HEK293 (cell line): ENCODE data around the gene PRDX2.

Source experiments
- BCL11B ChIP-seq: fragments of 450-650 bp; formaldehyde crosslinking; IDR thresholded peaks from 2 replicates; pipeline ENCODE4 v1.5.1; 2016; ENCODE audit warnings: low read depth, missing biosample characterization, missing genetic modification characterization
- GLIS2 ChIP-seq: fragments of 450-650 bp; formaldehyde crosslinking; IDR thresholded peaks from 2 replicates; pipeline ENCODE4 v1.5.1; 2016; ENCODE audit warnings: missing biosample characterization, missing genetic modification characterization
- KLF1 ChIP-seq: fragments of 450-650 bp; formaldehyde crosslinking; IDR thresholded peaks from 2 replicates; pipeline ENCODE4 v1.5.1; 2016; ENCODE audit warnings: missing biosample characterization, missing genetic modification characterization
- KLF9 ChIP-seq: fragments of 450-650 bp; formaldehyde crosslinking; IDR thresholded peaks from 2 replicates; pipeline ENCODE4 v1.5.1; 2016; ENCODE audit warnings: missing biosample characterization, missing genetic modification characterization, low read depth
- SCRT2 ChIP-seq: fragments of 450-650 bp; formaldehyde crosslinking; IDR thresholded peaks from 2 replicates; pipeline ENCODE4 v1.5.1; 2016; ENCODE audit warnings: missing biosample characterization, missing genetic modification characterization
- SP2 ChIP-seq: fragments of 450-650 bp; formaldehyde crosslinking; IDR thresholded peaks from 2 replicates; pipeline ENCODE4 v1.5.1; 2016; ENCODE audit warnings: missing biosample characterization, missing genetic modification characterization
- ZNF121 ChIP-seq: fragments of 450-650 bp; formaldehyde crosslinking; IDR thresholded peaks from 2 replicates; pipeline ENCODE4 v1.5.1; 2016; ENCODE audit warnings: missing biosample characterization, missing genetic modification characterization
- ZNF132 ChIP-seq: fragments of 450-650 bp; formaldehyde crosslinking; IDR thresholded peaks from 2 replicates; pipeline ENCODE4 v1.5.1; 2017; ENCODE audit warnings: missing biosample characterization, missing genetic modification characterization, borderline replicate concordance
- ZNF140 ChIP-seq: fragments of 450-650 bp; formaldehyde crosslinking; IDR thresholded peaks from 2 replicates; pipeline ENCODE4 v1.5.1; 2016; ENCODE audit warnings: missing biosample characterization, missing genetic modification characterization
- ZNF146 ChIP-seq: fragments of 450-650 bp; formaldehyde crosslinking; IDR thresholded peaks from 2 replicates; pipeline ENCODE4 v1.5.1; 2016; ENCODE audit warnings: missing biosample characterization, missing genetic modification characterization
- ZNF214 ChIP-seq: fragments of 450-650 bp; formaldehyde crosslinking; IDR thresholded peaks from 2 replicates; pipeline ENCODE4 v1.5.1; 2017; ENCODE audit warnings: missing biosample characterization, mild to moderate bottlenecking, missing genetic modification characterization, borderline replicate concordance
- ZNF221 ChIP-seq: fragments of 450-650 bp; formaldehyde crosslinking; IDR thresholded peaks from 2 replicates; pipeline ENCODE4 v1.5.1; 2017; ENCODE audit warnings: missing biosample characterization, missing genetic modification characterization, borderline replicate concordance
- ZNF292 ChIP-seq: fragments of 450-650 bp; formaldehyde crosslinking; IDR thresholded peaks from 2 replicates; pipeline ENCODE4 v1.5.1; 2016; ENCODE audit warnings: low read depth, missing biosample characterization, missing genetic modification characterization, borderline replicate concordance
- ZNF37A ChIP-seq: fragments of 450-650 bp; IDR thresholded peaks from 2 replicates; pipeline ENCODE4 v1.5.1; 2018; ENCODE audit warnings: missing biosample characterization, missing genetic modification characterization
- ZNF48 ChIP-seq: fragments of 450-650 bp; formaldehyde crosslinking; IDR thresholded peaks from 2 replicates; pipeline ENCODE4 v1.5.1; 2016; ENCODE audit warnings: missing biosample characterization, missing genetic modification characterization
- ZNF549 ChIP-seq: fragments of 450-650 bp; IDR thresholded peaks from 2 replicates; pipeline ENCODE4 v1.5.1; 2018; ENCODE audit warnings: missing biosample characterization, missing genetic modification characterization, mild to moderate bottlenecking, inconsistent platforms, moderate library complexity
- ZNF621 ChIP-seq: fragments of 450-650 bp; formaldehyde crosslinking; IDR thresholded peaks from 2 replicates; pipeline ENCODE4 v1.5.1; 2017; ENCODE audit warnings: missing biosample characterization, missing genetic modification characterization
- ZNF624 ChIP-seq: fragments of 450-650 bp; formaldehyde crosslinking; IDR thresholded peaks from 2 replicates; pipeline ENCODE4 v1.5.1; 2017; ENCODE audit warnings: missing biosample characterization, missing genetic modification characterization
- ZNF777 ChIP-seq: fragments of 450-650 bp; formaldehyde crosslinking; IDR thresholded peaks from 2 replicates; pipeline ENCODE4 v1.5.1; 2017; ENCODE audit warnings: missing biosample characterization, missing genetic modification characterization, borderline replicate concordance
- ZNF792 ChIP-seq: fragments of 450-650 bp; formaldehyde crosslinking; IDR thresholded peaks from 2 replicates; pipeline ENCODE4 v1.5.1; 2016; ENCODE audit warnings: missing biosample characterization, missing genetic modification characterization
- TF ChIP-seq, protein P1 (sequence below): fragments of 450-650 bp; formaldehyde crosslinking; IDR thresholded peaks from 2 replicates; pipeline ENCODE4 v1.5.1; 2016; ENCODE audit warnings: missing biosample characterization, missing genetic modification characterization
- TF ChIP-seq, protein P2 (sequence below): fragments of 450-650 bp; formaldehyde crosslinking; IDR thresholded peaks from 2 replicates; pipeline ENCODE4 v1.5.1; 2017; ENCODE audit warnings: missing biosample characterization, missing genetic modification characterization
- TF ChIP-seq, protein P3 (sequence below): fragments of 450-650 bp; formaldehyde crosslinking; IDR thresholded peaks from 2 replicates; pipeline ENCODE4 v1.5.1; 2016; ENCODE audit warnings: missing biosample characterization, missing genetic modification characterization
- TF ChIP-seq, protein P4 (sequence below): fragments of 450-650 bp; formaldehyde crosslinking; IDR thresholded peaks from 2 replicates; pipeline ENCODE4 v1.5.1; 2016; ENCODE audit warnings: missing biosample characterization, missing genetic modification characterization
- TF ChIP-seq, protein P5 (sequence below): fragments of 450-650 bp; formaldehyde crosslinking; IDR thresholded peaks from 2 replicates; pipeline ENCODE4 v1.5.1; 2016; ENCODE audit warnings: missing biosample characterization, missing genetic modification characterization
- TF ChIP-seq, protein P6 (sequence below): fragments of 450-650 bp; formaldehyde crosslinking; IDR thresholded peaks from 2 replicates; pipeline ENCODE4 v1.5.1; 2016; ENCODE audit warnings: missing biosample characterization, missing genetic modification characterization

Gene PRDX2

DNA sequence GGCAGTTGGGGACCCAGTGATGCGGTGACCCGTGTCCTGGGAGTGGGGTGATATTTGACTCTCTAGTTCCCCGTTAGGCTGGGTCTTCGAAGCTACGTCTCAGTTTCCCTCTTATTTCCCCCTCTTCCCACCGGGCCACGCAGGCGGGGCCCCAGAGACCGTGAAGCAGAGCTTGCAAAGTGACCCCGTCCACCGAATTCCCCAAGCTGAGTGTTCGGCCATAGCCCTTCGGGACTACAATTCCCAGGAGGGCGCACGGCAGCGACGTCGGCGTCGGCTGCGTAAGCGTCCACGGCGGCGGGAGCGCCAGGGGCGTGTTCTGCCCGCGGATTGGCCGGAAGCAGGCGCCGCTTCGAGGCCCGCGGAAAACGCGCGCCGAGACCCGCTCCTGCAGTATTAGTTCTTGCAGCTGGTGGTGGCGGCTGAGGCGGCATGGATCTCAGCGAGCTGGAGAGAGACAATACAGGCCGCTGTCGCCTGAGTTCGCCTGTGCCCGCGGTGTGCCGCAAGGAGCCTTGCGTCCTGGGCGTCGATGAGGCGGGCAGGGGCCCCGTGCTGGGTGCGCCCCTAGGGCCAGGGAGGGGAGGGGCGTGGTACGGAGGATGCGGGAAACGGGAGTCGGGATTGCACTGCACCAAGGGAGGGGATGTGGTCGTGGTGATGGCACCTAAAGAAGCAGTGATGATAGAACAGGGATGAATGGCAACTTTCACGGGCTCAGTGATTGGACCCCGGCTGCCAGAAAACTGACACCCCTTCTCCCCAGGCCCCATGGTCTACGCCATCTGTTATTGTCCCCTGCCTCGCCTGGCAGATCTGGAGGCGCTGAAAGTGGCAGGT, 4.9 kb upstream of the PRDX2 start, which contains the start of gene RNASEH2A (continued):
- TF ChIP-seq ZNF221 (no peak), ZNF792 (tag by site-specific recombination) (no peak), ZNF48 (tag by site-specific recombination) (no peak), ZNF121 (tag by site-specific recombination) (no peak), ZNF624 (tag by site-specific recombination) (no peak), BCL11B (tag by site-specific recombination) (peak; percentile 72; the same call in 1 of the 2 replicates), KLF1 (tag by site-specific recombination) (peak; percentile 97), ZNF132 (tag by site-specific recombination) (no peak), ZNF140 (tag by site-specific recombination) (no peak), ZNF549 (tag by site-specific recombination) (no peak), ZNF37A (no peak), SCRT2 (tag by site-specific recombination) (no peak), GLIS2 (tag by site-specific recombination) (no peak), SP2 (tag by site-specific recombination) (peak; percentile 77), ZNF146 (tag by site-specific recombination) (no peak; the same call in 1 of the 2 replicates), KLF9 (tag by site-specific recombination) (peak; percentile 97), ZNF214 (tag by site-specific recombination) (no peak), ZNF292 (tag by site-specific recombination) (no peak), ZNF777 (tag by site-specific recombination) (peak; percentile 90; the same call in 1 of the 2 replicates), ZNF621 (tag by site-specific recombination) (no peak)
- TF ChIP-seq, protein P1, sequence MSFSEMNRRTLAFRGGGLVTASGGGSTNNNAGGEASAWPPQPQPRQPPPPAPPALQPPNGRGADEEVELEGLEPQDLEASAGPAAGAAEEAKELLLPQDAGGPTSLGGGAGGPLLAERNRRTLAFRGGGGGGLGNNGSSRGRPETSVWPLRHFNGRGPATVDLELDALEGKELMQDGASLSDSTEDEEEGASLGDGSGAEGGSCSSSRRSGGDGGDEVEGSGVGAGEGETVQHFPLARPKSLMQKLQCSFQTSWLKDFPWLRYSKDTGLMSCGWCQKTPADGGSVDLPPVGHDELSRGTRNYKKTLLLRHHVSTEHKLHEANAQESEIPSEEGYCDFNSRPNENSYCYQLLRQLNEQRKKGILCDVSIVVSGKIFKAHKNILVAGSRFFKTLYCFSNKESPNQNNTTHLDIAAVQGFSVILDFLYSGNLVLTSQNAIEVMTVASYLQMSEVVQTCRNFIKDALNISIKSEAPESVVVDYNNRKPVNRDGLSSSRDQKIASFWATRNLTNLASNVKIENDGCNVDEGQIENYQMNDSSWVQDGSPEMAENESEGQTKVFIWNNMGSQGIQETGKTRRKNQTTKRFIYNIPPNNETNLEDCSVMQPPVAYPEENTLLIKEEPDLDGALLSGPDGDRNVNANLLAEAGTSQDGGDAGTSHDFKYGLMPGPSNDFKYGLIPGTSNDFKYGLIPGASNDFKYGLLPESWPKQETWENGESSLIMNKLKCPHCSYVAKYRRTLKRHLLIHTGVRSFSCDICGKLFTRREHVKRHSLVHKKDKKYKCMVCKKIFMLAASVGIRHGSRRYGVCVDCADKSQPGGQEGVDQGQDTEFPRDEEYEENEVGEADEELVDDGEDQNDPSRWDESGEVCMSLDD (tag by site-specific recombination): 0 out of 2 replicates have a peak, but pooled peaks have one; percentile 15
- TF ChIP-seq, protein P2, sequence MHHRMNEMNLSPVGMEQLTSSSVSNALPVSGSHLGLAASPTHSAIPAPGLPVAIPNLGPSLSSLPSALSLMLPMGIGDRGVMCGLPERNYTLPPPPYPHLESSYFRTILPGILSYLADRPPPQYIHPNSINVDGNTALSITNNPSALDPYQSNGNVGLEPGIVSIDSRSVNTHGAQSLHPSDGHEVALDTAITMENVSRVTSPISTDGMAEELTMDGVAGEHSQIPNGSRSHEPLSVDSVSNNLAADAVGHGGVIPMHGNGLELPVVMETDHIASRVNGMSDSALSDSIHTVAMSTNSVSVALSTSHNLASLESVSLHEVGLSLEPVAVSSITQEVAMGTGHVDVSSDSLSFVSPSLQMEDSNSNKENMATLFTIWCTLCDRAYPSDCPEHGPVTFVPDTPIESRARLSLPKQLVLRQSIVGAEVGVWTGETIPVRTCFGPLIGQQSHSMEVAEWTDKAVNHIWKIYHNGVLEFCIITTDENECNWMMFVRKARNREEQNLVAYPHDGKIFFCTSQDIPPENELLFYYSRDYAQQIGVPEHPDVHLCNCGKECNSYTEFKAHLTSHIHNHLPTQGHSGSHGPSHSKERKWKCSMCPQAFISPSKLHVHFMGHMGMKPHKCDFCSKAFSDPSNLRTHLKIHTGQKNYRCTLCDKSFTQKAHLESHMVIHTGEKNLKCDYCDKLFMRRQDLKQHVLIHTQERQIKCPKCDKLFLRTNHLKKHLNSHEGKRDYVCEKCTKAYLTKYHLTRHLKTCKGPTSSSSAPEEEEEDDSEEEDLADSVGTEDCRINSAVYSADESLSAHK (tag by site-specific recombination): peak; percentile 34; the same call in 1 of the 2 replicates
- TF ChIP-seq, protein P3, sequence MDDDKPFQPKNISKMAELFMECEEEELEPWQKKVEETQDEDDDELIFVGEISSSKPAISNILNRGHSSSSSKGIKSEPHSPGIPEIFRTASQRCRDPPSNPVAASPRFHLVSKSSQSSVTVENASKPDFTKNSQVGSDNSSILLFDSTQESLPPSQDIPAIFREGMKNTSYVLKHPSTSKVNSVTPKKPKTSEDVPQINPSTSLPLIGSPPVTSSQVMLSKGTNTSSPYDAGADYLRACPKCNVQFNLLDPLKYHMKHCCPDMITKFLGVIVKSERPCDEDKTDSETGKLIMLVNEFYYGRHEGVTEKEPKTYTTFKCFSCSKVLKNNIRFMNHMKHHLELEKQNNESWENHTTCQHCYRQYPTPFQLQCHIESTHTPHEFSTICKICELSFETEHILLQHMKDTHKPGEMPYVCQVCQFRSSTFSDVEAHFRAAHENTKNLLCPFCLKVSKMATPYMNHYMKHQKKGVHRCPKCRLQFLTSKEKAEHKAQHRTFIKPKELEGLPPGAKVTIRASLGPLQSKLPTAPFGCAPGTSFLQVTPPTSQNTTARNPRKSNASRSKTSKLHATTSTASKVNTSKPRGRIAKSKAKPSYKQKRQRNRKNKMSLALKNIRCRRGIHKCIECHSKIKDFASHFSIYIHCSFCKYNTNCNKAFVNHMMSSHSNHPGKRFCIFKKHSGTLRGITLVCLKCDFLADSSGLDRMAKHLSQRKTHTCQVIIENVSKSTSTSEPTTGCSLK (tag by site-specific recombination): no peak
- TF ChIP-seq, protein P4, sequence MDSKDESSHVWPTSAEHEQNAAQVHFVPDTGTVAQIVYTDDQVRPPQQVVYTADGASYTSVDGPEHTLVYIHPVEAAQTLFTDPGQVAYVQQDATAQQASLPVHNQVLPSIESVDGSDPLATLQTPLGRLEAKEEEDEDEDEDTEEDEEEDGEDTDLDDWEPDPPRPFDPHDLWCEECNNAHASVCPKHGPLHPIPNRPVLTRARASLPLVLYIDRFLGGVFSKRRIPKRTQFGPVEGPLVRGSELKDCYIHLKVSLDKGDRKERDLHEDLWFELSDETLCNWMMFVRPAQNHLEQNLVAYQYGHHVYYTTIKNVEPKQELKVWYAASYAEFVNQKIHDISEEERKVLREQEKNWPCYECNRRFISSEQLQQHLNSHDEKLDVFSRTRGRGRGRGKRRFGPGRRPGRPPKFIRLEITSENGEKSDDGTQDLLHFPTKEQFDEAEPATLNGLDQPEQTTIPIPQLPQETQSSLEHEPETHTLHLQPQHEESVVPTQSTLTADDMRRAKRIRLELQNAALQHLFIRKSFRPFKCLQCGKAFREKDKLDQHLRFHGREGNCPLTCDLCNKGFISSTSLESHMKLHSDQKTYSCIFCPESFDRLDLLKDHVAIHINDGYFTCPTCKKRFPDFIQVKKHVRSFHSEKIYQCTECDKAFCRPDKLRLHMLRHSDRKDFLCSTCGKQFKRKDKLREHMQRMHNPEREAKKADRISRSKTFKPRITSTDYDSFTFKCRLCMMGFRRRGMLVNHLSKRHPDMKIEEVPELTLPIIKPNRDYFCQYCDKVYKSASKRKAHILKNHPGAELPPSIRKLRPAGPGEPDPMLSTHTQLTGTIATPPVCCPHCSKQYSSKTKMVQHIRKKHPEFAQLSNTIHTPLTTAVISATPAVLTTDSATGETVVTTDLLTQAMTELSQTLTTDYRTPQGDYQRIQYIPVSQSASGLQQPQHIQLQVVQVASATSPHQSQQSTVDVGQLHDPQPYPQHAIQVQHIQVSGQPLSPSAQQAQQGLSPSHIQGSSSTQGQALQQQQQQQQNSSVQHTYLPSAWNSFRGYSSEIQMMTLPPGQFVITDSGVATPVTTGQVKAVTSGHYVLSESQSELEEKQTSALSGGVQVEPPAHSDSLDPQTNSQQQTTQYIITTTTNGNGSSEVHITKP: peak; percentile 99
- TF ChIP-seq, protein P5, sequence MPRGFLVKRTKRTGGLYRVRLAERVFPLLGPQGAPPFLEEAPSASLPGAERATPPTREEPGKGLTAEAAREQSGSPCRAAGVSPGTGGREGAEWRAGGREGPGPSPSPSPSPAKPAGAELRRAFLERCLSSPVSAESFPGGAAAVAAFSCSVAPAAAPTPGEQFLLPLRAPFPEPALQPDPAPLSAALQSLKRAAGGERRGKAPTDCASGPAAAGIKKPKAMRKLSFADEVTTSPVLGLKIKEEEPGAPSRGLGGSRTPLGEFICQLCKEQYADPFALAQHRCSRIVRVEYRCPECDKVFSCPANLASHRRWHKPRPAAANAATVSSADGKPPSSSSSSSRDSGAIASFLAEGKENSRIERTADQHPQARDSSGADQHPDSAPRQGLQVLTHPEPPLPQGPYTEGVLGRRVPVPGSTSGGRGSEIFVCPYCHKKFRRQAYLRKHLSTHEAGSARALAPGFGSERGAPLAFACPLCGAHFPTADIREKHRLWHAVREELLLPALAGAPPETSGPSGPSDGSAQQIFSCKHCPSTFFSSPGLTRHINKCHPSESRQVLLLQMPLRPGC: peak; percentile 41; the same call in 1 of the 2 replicates
- TF ChIP-seq, protein P6, sequence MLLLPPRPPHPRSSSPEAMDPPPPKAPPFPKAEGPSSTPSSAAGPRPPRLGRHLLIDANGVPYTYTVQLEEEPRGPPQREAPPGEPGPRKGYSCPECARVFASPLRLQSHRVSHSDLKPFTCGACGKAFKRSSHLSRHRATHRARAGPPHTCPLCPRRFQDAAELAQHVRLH (tag by site-specific recombination): 0 out of 2 replicates have a peak, but pooled peaks have one; percentile 53
